Measurements from ENCODE around the gene IGBP1. TPM values are rescaled to one million over a fixed set of nuclear protein-coding genes. Genes with fewer than 3 reads are reported as not detected.

IGBP1 gene
- total and polyA plus RNA-seq, 10 of the 15 experiments (the other 5 are each of a cell fraction or from before 2014, with no cell fraction given), result 29.7 to 120 (median 58.7) TPM

DNA sequence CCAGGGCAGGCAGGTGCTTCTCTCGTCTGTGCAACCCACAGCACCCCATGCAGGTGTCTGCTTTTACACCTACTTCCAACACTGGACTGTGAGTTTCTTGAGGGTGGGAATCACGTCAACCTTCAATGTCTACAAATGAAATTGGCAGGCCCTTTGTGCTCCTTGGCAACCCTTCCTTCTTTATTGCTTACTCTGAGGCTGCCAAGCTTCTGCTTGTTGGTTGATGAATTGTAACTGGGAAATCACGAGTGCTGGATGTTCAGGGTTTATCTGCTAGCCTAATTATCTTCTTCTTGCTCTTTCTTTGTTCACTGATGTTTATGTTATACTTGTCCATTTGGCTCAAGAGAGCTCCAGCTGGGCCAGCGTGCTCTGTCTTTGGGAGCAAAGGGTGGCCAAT is 41.5 kb downstream of the IGBP1 start (continued):
- no peak for TF ChIP-seq POLR2AphosphoS2 (IDR thresholded peaks at IDR 0.05; ENCODE audit: low read depth, low read length)
- TF ChIP-seq, protein P1, sequence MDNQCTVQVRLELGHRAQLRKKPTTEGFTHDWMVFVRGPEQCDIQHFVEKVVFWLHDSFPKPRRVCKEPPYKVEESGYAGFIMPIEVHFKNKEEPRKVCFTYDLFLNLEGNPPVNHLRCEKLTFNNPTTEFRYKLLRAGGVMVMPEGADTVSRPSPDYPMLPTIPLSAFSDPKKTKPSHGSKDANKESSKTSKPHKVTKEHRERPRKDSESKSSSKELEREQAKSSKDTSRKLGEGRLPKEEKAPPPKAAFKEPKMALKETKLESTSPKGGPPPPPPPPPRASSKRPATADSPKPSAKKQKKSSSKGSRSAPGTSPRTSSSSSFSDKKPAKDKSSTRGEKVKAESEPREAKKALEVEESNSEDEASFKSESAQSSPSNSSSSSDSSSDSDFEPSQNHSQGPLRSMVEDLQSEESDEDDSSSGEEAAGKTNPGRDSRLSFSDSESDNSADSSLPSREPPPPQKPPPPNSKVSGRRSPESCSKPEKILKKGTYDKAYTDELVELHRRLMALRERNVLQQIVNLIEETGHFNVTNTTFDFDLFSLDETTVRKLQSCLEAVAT (IDR thresholded peaks at IDR 0.05), result no peak
- TF ChIP-seq JUNB (IDR thresholded peaks at IDR 0.05), result no peak
- TF ChIP-seq HSF1 (IDR thresholded peaks at IDR 0.05; ENCODE audit: low read depth, low read length), result no peak
- TF ChIP-seq ZBED1 (IDR thresholded peaks at IDR 0.05; ENCODE audit: borderline replicate concordance), result no peak
- TF ChIP-seq, protein P2, sequence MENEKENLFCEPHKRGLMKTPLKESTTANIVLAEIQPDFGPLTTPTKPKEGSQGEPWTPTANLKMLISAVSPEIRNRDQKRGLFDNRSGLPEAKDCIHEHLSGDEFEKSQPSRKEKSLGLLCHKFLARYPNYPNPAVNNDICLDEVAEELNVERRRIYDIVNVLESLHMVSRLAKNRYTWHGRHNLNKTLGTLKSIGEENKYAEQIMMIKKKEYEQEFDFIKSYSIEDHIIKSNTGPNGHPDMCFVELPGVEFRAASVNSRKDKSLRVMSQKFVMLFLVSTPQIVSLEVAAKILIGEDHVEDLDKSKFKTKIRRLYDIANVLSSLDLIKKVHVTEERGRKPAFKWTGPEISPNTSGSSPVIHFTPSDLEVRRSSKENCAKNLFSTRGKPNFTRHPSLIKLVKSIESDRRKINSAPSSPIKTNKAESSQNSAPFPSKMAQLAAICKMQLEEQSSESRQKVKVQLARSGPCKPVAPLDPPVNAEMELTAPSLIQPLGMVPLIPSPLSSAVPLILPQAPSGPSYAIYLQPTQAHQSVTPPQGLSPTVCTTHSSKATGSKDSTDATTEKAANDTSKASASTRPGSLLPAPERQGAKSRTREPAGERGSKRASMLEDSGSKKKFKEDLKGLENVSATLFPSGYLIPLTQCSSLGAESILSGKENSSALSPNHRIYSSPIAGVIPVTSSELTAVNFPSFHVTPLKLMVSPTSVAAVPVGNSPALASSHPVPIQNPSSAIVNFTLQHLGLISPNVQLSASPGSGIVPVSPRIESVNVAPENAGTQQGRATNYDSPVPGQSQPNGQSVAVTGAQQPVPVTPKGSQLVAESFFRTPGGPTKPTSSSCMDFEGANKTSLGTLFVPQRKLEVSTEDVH (IDR thresholded peaks at IDR 0.05; ENCODE audit: low read depth, partially characterized antibody), result no peak
- TF ChIP-seq PAX8 (IDR thresholded peaks at IDR 0.05), result no peak
- TF ChIP-seq, protein P3, sequence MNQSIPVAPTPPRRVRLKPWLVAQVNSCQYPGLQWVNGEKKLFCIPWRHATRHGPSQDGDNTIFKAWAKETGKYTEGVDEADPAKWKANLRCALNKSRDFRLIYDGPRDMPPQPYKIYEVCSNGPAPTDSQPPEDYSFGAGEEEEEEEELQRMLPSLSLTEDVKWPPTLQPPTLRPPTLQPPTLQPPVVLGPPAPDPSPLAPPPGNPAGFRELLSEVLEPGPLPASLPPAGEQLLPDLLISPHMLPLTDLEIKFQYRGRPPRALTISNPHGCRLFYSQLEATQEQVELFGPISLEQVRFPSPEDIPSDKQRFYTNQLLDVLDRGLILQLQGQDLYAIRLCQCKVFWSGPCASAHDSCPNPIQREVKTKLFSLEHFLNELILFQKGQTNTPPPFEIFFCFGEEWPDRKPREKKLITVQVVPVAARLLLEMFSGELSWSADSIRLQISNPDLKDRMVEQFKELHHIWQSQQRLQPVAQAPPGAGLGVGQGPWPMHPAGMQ (IDR thresholded peaks at IDR 0.05; ENCODE audit: borderline replicate concordance), result no peak

All from GM12878 (cell line).